GM21515 (cell line): ENCODE data around the gene CD2.

Experiments used
- ATAC-seq: cut with Tn5 transposase; IDR thresholded peaks from one replicate; pipeline ENCODE4 v1.9.1; 2021; ENCODE audit not compliant: unreplicated experiment

The CD2 gene

DNA sequence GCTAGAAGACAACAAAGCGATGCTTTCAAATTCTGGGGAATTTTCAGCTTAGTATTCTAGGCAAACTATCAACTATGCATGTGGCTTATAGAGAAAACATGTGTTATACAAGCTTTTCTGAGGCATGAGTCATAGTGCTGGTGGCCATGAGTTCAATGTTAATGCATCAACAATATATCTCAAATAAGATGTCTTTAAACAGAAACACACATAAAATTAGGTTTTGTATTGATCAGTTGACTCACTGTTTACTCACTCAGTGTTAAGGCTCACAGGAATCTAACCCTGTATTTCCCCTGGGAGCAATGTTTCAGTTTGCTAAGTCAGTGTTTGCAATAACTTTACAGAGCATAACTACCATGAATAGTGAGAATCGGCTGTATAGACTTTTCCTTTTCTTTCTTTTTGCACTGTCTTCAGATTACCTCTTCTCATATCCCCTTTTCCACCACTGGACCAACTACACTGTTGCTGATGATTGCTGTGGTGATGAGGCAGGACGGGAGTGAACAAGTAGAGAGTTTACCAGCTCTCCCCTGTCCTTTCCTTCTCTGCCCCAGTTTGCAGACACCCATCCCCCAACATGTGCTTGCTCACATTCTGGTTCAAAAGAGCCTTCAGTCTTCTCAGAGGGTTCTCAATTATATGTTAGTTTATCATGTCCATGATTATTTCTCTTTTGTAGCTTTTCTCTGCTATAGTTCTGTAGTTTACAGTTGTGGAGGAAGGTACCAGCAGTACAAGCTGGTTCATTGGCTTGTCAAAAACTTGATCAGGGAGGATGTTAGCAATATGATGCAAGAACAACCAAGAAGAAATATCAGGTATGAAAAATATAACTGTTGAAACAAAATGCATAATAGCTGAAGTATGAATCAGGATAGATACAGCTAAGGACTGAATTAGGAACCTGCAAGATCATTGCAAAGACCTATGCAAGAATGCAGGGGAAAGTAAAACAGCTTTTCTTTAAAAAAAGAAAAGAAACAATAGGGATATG lies 23.9 kb downstream of the CD2 start:
- no peak for ATAC-seq

DNA sequence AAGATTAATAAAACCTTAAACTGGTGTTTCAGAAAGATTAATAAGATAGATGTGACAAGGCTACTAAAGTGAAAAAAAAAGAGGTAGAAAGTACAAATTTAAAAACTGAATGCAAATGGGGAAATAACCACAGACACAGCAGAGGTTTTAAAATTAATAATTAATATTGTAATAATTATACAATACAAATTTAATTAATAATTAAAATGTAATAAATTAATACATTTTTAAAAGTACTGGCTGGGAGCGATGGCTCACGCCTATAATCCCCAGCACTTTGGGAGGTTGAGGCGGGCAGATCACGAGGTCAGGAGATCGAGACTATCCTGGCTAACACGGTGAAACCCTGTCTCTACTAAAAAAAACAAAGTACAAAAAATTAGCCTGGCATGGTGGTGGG lies 26.8 kb downstream of the CD2 start:
- no peak for ATAC-seq

DNA sequence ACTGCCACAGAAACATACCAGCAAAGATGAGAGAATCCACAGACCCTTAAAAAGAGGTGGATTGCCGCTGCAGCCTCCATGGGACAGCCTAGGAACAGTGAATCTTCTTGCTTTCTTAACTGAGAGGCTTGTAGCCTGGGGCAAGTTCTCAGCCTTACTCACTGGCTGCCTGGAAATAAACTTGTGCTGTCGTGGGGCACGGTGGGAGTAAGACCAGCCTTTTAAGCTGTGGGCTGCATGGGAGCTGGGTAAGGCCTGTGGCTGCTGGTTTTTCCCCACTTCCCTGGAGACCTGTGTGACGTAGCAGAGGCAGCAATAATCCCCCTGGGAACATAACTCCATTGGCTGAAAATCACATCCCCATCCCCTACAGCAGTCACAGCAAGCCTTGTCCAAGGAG lies 30.8 kb downstream of the CD2 start:
- no peak for ATAC-seq

- no peak for ATAC-seq
These were observed 31.8 kb downstream of the CD2 start for GRCh38 chr1:116786049-116786448.

GRCh38 chr1:116791727-116792126 lies 37.5 kb downstream of the CD2 start:
- ATAC-seq: no peak

GRCh38 chr1:116793357-116793935 lies 39.2 kb downstream of the CD2 start:
- ATAC-seq: no peak

DNA sequence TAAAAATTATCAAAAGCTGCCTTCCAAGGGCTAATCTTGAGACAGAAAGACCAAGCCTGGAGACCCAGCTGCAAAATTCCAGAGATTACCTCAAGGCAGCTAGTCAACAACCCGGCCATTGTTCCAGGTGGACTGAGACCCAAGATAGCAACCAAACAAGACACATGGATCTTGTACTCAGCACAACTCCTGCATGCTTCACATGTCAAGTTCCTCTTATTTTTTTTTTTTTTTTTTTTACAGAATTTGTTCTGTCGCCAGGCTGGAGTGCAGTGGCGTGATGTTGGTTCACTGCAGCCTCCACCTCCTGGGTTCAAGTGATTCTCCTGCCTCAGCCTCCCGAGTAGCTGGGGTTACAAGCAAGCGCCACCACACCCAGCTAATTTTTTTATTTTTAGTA lies 40.1 kb downstream of the CD2 start:
- ATAC-seq: no peak

DNA sequence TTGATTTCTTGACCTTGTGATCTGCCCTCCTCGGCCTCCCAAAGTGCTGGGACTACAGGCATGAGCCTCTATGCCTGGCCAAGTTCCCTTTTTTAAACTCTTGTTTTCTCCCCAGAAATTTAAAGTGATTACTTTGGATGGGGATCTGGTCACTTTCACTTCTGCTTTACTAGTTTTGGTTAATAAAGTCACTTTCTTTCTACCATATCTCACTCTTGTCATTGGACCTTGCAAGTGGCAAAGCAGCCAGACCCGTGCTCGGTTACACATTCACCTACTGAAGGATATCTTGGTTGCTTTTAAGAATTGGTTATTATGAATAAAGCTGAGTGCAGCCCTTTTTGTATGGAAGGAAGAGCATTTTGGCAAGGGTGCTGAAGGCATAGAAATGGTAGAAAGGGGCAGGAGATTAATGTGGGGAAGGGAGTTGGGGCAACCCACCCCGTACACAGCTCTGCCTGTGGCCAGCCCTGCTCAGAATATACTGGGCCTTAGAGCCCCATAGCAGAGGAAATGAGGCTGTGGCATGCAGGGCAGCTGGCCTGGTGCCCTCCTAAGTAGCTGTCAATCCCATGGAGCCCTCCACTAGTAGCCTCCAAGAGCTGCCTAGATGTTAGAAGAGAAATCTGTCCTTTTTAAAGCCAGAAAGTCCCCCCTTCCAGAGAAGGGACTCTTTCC lies 40.7 kb downstream of the CD2 start:
- ATAC-seq: peak; percentile 84

GRCh38 chr1:116795482-116795829 lies 41.2 kb downstream of the CD2 start:
- no peak for ATAC-seq

- ATAC-seq: no peak
These were observed 50.5 kb downstream of the CD2 start for GRCh38 chr1:116804736-116805135.

- ATAC-seq: no peak
These were observed 51.2 kb downstream of the CD2 start for GRCh38 chr1:116805398-116805797.

GRCh38 chr1:116806245-116806644 lies 52.0 kb downstream of the CD2 start:
- no peak for ATAC-seq

DNA sequence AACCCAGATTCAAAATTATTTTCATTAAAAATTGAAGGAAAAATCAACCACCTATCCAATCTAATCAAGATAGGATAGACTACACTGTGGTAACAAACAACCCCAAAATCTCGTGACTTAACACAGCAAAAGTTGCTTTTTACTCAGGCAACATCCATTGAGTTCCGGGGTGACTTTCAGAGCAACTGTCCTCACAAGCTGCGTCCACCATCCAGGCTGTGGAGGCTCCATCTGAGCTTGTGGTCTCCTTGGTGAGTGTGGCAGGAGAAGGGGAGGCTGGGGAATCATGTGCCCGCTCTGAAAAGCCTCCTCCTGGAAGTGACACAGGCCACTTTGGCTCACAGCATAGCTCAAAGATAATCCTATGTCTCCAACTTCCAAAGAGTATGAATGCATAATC lies 52.4 kb downstream of the CD2 start:
- ATAC-seq: no peak

DNA sequence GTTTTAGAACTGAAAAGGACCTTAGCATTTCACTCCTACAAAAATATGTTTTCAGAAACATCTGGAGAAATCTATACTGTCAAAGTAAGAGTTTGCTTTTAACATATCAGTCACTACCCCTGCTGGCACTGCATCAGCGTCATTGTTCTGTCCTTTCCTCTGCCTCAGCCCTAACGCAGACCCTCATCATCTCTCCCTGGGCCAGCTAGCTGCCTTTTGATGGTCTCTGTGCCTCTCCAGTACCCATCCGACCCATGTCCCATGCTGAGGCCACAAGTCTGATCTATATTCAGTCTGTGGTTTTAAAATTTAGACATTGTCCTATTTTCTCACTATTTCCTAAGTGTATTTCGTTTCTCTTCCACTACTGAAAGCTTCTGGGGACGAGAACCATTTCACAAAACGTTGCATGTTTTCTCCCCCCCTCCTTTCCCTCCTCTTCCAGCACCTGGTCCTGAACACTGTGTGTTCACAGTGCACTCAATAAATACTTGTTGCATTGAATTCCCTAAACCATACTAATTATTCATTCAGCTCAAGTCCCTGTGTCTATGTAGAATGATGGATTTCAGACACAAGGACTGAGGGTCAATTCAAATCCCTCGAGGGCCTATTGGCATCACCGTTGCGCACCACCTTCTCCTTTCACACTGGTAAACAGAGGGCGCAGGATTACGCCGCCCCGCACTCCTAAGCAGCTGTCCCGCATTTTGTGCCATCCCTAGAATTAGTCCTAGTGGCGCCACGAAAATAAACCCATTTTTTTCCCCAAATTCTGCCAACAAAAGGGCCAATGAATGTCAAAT lies 53.4 kb downstream of the CD2 start:
- no peak for ATAC-seq

- no peak for ATAC-seq
These were observed 54.1 kb downstream of the CD2 start for GRCh38 chr1:116808200-116808847.

DNA sequence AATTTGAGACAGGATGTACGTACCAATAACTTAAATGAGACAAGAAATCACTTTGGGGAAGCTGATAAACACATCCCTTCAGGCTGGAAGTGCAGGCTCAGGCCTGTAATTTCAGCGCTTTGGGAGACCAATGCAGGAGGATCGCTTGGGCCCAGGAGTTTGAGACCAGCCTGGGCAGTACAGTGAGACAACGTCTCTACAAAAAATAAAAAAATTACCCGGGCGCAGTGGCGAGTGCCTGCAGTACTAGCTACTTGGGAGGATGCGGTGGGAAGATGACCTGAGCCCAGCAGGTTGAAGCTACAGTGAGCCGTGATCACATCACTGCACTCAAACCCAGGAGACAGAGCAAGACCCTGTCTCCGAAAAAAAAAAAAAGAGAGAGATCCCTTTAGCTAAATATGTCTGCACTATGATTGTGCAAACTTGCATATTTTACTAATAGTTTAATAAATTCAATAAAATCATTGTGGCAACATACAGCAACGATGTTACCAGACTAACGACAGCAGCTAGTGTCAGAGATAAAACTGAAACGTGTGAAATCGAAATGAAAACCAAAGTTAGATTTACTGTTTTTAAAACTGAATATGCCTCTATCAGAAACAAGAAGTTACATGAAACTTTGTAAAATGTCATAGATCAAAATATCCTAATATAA lies 54.7 kb downstream of the CD2 start:
- ATAC-seq: no peak

GRCh38 chr1:116811321-116811720 lies 57.1 kb downstream of the CD2 start:
- ATAC-seq: no peak

DNA sequence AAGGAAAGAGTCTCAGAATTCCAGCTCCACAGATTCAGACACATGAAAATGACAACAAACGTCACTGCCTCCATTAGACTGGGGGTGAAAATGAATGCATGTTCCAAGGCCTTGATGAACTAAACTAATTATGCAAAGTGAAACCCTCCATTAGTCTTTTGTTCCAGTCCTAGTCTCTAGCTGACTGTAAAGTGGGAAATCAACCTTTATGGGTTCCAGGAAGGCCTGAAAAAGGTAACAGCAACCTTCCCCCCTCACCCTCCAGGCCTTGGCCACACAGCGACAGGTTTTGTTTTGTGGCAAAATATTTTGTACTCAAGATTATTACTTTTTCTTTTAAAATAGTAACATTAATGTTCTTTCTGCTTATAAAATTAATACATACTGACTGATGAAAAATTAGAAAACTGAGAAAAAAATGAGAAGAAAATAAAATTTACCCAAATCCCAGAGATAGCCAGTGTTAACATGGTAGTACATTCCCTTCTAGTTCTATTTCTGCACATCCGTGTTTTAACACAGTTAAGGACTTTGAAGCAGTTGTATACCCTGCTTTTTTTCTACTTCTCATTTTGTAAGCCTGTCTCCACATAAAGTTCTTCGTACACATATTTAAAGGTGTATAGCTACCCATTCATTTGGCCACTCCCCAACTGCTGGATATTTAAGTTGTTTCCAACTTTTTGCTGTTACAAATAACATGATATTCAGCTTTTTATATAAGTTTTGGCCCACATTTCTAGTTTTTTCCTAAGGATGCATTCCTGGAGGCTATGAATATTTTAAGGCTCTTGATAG lies 60.9 kb downstream of the CD2 start:
- ATAC-seq: no peak

- ATAC-seq: peak; percentile 55
These were observed 63.4 kb downstream of the CD2 start for GRCh38 chr1:116817582-116818064.
